ENCODE results near the gene C22orf39.
A peak's percentile ranks its signal among the peaks of the same experiment; 100 is the strongest.

Gene C22orf39

GRCh38 chr22:19478045-19478900 is 30.8 kb upstream of the C22orf39 start:
- no peaks in the 10 kb centered on the region for H3F3A ChIP-seq (ENCODE audit: control insufficient read depth, insufficient read depth)
- H3K27ac ChIP-seq (ENCODE audit: low read depth, low read length), result peak overlapping the region; percentile 82
- H3K27me3 ChIP-seq (ENCODE audit: control insufficient read depth, low read length), result no peaks in the 10 kb centered on the region
- no peaks in the 10 kb centered on the region for H3K9me2 ChIP-seq (replicated peaks; ENCODE audit: control insufficient read depth, low read length)
- peak overlapping the region; percentile 99 for H3K4me3 ChIP-seq (ENCODE audit: low read length)
- H4K20me1 ChIP-seq (ENCODE audit: control insufficient read depth, insufficient read depth, low read depth, low read length), result peaks cover 17% of the 10 kb centered on the region; the same call in 1 of the 2 replicates
- no peak for TF ChIP-seq EZH2phosphoT487 (IDR thresholded peaks at IDR 0.05; ENCODE audit: borderline replicate concordance, low read length)
- TF ChIP-seq, protein P1, sequence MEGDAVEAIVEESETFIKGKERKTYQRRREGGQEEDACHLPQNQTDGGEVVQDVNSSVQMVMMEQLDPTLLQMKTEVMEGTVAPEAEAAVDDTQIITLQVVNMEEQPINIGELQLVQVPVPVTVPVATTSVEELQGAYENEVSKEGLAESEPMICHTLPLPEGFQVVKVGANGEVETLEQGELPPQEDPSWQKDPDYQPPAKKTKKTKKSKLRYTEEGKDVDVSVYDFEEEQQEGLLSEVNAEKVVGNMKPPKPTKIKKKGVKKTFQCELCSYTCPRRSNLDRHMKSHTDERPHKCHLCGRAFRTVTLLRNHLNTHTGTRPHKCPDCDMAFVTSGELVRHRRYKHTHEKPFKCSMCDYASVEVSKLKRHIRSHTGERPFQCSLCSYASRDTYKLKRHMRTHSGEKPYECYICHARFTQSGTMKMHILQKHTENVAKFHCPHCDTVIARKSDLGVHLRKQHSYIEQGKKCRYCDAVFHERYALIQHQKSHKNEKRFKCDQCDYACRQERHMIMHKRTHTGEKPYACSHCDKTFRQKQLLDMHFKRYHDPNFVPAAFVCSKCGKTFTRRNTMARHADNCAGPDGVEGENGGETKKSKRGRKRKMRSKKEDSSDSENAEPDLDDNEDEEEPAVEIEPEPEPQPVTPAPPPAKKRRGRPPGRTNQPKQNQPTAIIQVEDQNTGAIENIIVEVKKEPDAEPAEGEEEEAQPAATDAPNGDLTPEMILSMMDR (IDR thresholded peaks at IDR 0.05; ENCODE audit: low read depth, low read length, poor library complexity, severe bottlenecking), result no peak
- peak overlapping the region; percentile 90 for H3K4me2 ChIP-seq (ENCODE audit: low read length)
- H3K36me3 ChIP-seq (ENCODE audit: control insufficient read depth, low read length), result peaks cover 62% of the 10 kb centered on the region
- peaks cover 83% of the 10 kb centered on the region for H3K79me2 ChIP-seq (ENCODE audit: control insufficient read depth, low read length)
- peaks cover 19% of the 10 kb centered on the region for H3K4me1 ChIP-seq (ENCODE audit: control insufficient read depth, low read length)
- no peaks in the 10 kb centered on the region for H3K9me3 ChIP-seq (ENCODE audit: control insufficient read depth, insufficient read depth, low read length)

DNA sequence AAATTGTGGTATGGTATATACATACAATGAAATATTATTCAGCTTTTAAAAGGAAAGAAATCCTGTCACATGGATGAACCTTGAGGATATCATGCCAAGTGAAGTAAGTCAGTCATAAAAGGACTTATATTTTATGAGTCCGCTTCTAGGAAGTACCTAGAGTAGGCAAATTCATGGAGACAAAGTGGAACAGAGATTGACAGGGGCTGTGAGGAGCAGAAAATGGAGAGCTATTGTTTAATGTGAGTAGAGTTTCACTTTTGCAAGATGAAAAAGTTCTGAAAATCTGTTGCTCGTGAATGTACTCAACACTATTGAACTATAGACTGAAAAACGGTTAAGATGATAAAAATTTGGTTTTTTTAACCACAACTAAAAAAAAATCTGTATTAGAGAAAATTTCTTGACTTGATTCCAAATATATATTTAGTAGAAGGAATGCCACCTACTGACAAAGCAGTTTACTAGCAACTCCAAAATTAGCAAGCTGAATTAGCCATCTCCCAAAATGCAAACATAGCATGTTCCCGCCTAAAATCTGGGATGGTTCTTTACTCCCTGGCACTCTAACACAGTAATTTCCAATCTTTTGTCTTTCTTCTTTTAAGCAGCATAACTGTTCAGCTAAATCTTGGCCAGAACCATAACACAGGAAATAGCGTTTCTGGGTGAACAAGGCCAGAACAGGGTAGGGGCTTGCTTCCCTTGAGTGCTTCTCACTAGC is 30.0 kb upstream of the C22orf39 start:
- Histone ChIP-seq H3K27ac (ENCODE audit: low read depth, low read length) (peak overlapping the region; percentile 23), H3K4me1 (ENCODE audit: control insufficient read depth, low read length) (peaks cover 19% of the 10 kb centered on the region), H3K36me3 (ENCODE audit: control insufficient read depth, low read length) (peaks cover 62% of the 10 kb centered on the region), H3K4me2 (ENCODE audit: low read length) (peak overlapping the region; percentile 90), H3K9me2 (replicated peaks; ENCODE audit: control insufficient read depth, low read length) (no peaks in the 10 kb centered on the region), H3K4me3 (ENCODE audit: low read length) (peak overlapping the region; percentile 99), H3K9me3 (ENCODE audit: control insufficient read depth, insufficient read depth, low read length) (no peaks in the 10 kb centered on the region), H3K79me2 (ENCODE audit: control insufficient read depth, low read length) (peaks cover 84% of the 10 kb centered on the region), H3K27me3 (ENCODE audit: control insufficient read depth, low read length) (no peaks in the 10 kb centered on the region), H4K20me1 (ENCODE audit: control insufficient read depth, insufficient read depth, low read depth, low read length) (peaks cover 17% of the 10 kb centered on the region; the same call in 1 of the 2 replicates), H3F3A (ENCODE audit: control insufficient read depth, insufficient read depth) (no peaks in the 10 kb centered on the region)
- TF ChIP-seq, protein P1 (IDR thresholded peaks at IDR 0.05; ENCODE audit: low read depth, low read length, poor library complexity, severe bottlenecking), result peak; percentile 39
- TF ChIP-seq EZH2phosphoT487 (IDR thresholded peaks at IDR 0.05; ENCODE audit: borderline replicate concordance, low read length), result no peak

DNA sequence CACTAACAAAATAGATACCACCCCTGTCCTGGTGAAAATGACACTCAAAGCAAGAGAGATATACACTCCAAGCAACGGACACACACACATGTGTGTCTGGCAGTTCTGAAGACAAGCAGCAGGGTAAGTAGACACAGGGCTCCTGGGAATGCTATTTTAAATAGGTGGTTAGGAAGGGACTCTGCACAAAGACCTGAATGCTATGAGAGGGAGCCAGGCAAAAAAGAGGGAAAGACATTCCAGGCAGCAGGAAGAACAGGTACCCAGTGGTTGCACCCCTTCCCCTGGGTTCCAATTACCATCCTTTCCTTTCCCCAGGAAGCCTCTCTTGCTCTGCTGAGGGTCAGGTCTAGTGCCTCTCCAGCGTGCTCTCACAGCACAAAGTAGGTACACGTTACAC is 28.5 kb upstream of the C22orf39 start:
- Histone ChIP-seq H3K4me2 (ENCODE audit: low read length) (no peak overlapping the region), H3K9me3 (ENCODE audit: control insufficient read depth, insufficient read depth, low read length) (no peaks in the 10 kb centered on the region), H4K20me1 (ENCODE audit: control insufficient read depth, insufficient read depth, low read depth, low read length) (peaks cover 17% of the 10 kb centered on the region; the same call in 1 of the 2 replicates), H3K9me2 (replicated peaks; ENCODE audit: control insufficient read depth, low read length) (no peaks in the 10 kb centered on the region), H3K4me3 (ENCODE audit: low read length) (no peak overlapping the region), H3K27ac (ENCODE audit: low read depth, low read length) (no peak overlapping the region), H3K27me3 (ENCODE audit: control insufficient read depth, low read length) (no peaks in the 10 kb centered on the region), H3F3A (ENCODE audit: control insufficient read depth, insufficient read depth) (no peaks in the 10 kb centered on the region), H3K36me3 (ENCODE audit: control insufficient read depth, low read length) (peaks cover 66% of the 10 kb centered on the region), H3K4me1 (ENCODE audit: control insufficient read depth, low read length) (peaks cover 18% of the 10 kb centered on the region), H3K79me2 (ENCODE audit: control insufficient read depth, low read length) (peaks cover 70% of the 10 kb centered on the region)
- TF ChIP-seq, protein P1 (IDR thresholded peaks at IDR 0.05; ENCODE audit: low read depth, low read length, poor library complexity, severe bottlenecking), result no peak
- no peak for TF ChIP-seq EZH2phosphoT487 (IDR thresholded peaks at IDR 0.05; ENCODE audit: borderline replicate concordance, low read length)
